Right renal pelvis (tissue), 4 donors: ENCODE results near the gene MYMX. TPM values are rescaled to one million over a fixed set of nuclear protein-coding genes. Genes with fewer than 3 reads are reported as not detected.
A peak's percentile ranks its signal among the peaks of the same experiment; 100 is the strongest.

Experiments
- DNase-seq, 4 donors: peaks; one replicate each; pipeline ENCODE4 v3.0.0-alpha.2; 2013; ENCODE audit warnings: low read depth in 4 of 4, low spot score in 3 of 4, missing footprints in 1 of 4
- polyA plus RNA-seq, 4 donors: library from polyadenylated mRNA; unstranded; fragments of 120-200 nt; gene quantifications; one replicate each; pipeline ENCODE4 v1.2.1, GENCODE V29; 2013; ENCODE audit not compliant: insufficient read length in 4 of 4

Gene MYMX
- polyA plus RNA-seq, 4 donors: 0.60 to 0.78 (median 0.77) TPM

- no peak for DNase-seq
Measured at GRCh38 chr6:44262467-44263353, 46.0 kb downstream of the MYMX start.

- DNase-seq: no peak
Measured at GRCh38 chr6:44263354-44264100, 46.8 kb downstream of the MYMX start.

GRCh38 chr6:44264154-44265006, 47.7 kb downstream of the MYMX start:
- DNase-seq: no peak

DNA sequence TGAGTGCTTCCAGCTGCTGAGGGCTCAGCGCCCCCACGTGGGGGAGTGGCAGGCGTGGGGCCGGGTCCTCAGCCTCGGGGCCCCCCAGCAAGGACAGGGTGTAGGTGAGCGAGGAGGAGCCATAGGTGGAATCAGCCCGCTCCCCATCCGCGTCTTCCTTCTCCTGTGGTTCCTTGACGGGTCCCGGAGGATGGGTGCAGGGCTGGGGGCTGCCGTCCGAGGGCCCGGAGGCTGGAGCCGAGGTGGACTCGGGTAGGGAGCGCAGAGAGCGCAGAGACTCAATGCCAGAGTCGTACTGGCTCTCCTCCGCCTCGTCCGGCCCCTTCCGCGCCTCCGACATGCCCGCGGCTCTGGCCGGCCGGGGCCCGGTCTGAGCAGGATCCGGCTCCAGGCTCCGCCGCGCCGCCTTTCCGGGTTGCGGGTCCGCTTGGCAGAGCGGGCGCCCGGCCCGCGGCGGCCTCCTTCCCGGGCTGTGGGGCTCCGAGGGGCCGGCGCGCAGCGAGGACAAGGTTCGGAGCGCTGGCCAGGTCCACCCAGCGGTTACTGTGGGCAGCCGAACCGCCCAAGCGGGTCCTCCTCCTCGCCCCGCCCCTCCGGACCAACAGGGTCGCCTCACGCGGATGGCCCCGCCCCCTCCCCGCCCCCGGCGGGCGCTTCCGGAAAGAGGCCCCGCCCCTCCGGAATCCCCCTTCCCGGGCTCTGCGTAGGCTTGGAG, 48.4 kb downstream of the MYMX start, which contains the start of gene NFKBIE:
TSS of gene NFKBIE (minus strand) at position 545 of the 715 bp plus-strand sequence. CDS start at position 340, 205 bp downstream.
- peak in 2 of 4 donors; percentile 83 to 90 for DNase-seq

DNA sequence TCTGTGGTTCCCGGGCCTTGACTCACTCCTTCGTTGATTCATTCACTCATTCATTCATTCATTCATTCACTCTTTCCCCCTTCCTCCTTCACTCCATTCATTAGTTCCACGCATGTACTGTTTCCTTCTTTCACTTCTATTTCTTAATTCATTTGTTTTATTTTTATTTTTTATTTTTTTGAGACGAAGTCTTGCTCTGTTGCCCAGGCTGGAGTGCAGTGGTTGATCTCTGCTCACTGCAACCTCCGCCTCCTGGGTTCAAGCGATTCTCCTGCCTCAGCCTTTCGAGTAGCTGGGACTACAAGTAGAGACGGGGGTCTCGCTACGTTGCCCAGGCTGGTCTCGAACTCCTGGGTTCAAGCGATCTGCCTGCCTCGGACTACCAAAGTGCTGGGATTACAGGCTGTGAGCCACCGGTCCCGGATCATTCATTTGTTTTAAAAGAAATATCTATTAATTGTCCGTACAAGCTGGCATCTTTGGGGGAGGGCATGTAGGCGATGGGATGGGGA, 49.1 kb downstream of the MYMX start:
- no peak for DNase-seq

DNA sequence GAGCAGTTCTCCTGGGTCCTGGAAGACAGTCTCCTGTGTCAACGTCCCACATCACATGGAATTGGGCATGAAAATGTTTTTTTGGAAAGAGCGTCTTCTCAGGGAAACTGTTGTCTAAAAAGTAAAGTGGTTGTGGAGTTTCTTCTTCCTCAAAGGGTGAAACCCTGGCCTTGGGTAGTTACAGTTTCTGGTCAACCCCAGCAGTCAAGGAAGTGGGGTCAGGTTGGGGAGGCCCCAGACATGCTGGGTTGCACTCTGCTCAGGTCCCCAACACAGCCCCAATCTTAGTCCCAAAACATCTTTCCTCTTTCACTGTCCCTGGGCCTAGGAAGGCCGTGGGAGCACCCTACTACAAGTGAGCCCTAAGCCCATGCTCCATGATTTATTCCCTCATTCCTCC, 49.6 kb downstream of the MYMX start:
- no peak for DNase-seq

- DNase-seq: no peak
Measured at GRCh38 chr6:44267252-44267651, 50.5 kb downstream of the MYMX start.

Other genes with a start within 250 kb of the MYMX start
- gene MRPL14, start 89.5 kb upstream of the MYMX start, polyA plus RNA-seq: 10 to 100 TPM; 35.8 to 50.7 (median 41.6) TPM
- gene TMEM63B, start 89.4 kb upstream of the MYMX start, polyA plus RNA-seq: 10 to 100 TPM; 29.9 to 35.4 (median 33.4) TPM
- under 1 TPM; 0.14 to 0.21 (median 0.16) TPM for gene CAPN11, start 58.1 kb upstream of the MYMX start, polyA plus RNA-seq
- gene SLC29A1, start 6.7 kb downstream of the MYMX start, polyA plus RNA-seq: 10 to 100 TPM; 32.6 to 38.7 (median 37.0) TPM
- gene HSP90AB1, start 30.2 kb downstream of the MYMX start, polyA plus RNA-seq: 1,000 to 10,000 TPM; 1,195 to 1,243 (median 1,222) TPM
- gene SLC35B2, start 40.6 kb downstream of the MYMX start, polyA plus RNA-seq: 10 to 100 TPM; 53.1 to 62.2 (median 57.4) TPM
- 10 to 100 TPM in 3 of 4 donors, 1 to 10 TPM in 1; 9.8 to 12.9 (median 11.0) TPM for gene NFKBIE, start 48.6 kb downstream of the MYMX start, polyA plus RNA-seq
- gene TMEM151B, start 53.5 kb downstream of the MYMX start, polyA plus RNA-seq: under 1 TPM; 0.42 to 0.84 (median 0.64) TPM
- gene AARS2, start 96.4 kb downstream of the MYMX start, polyA plus RNA-seq: 10 to 100 TPM; 12.7 to 17.3 (median 14.4) TPM
- not detected for gene SPATS1, start 125.7 kb downstream of the MYMX start, polyA plus RNA-seq
- gene CDC5L, start 170.8 kb downstream of the MYMX start, polyA plus RNA-seq: 10 to 100 TPM; 37.4 to 44.7 (median 43.8) TPM